ENCODE measurements around the gene LYRM4. TPM values are rescaled to one million over a fixed set of nuclear protein-coding genes. Genes with fewer than 3 reads are reported as not detected.

Gene LYRM4
- total RNA-seq, 2 experiments from 2014 or later: 44.3 to 45.7 TPM

DNA sequence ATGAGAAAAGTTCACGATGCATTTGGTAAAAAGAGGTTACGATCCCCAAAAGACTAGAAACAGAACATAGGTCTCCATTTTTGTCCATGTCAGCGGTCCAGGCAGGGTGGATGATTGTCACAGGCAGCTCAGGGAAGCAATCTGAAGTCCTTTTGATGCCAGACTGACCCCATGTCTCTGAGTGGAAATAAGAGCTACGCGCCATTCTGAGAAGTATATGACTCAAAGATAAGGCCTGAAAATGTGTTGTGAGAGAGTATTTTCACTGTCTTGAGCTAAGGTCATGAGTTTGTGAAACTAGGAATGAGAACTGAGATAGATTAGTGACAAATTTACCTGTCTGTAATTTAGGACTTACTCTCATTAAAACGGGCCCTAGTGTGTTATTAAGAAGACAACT lies 69.5 kb downstream of the LYRM4 start:
- Mint-ChIP-seq H3K27me3 (no peaks in the 10 kb centered on the region), H3K36me3 (peaks cover 5% of the 10 kb centered on the region)

DNA sequence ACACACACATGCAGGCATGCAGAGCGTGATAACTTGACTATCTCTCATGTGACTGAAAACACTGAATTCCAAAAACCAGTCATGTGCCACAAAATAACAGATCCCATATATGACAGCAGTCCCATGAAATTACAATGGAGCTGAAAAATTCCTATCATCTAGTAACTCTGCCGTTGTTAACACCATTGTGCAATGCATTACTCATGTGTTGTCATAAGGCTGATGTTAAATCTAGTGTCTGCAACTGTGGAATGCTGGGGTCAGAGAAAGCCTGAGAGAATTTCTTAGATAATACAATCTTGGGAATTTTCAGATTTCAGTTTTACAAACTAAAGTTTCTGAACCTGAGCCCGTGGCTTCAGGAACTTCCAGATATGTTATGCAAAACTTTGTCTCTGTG lies 70.2 kb downstream of the LYRM4 start:
- no peaks in the 10 kb centered on the region for H3K9me3 Mint-ChIP-seq
- peaks cover 2% of the 10 kb centered on the region for H3K36me3 Mint-ChIP-seq
- no peak for DNase-seq
- no peaks in the 10 kb centered on the region for H3K27me3 Mint-ChIP-seq
- H3K4me1 Mint-ChIP-seq: no peaks in the 10 kb centered on the region
- no peak overlapping the region for H3K27ac Mint-ChIP-seq
- H3K4me3 Mint-ChIP-seq: no peak overlapping the region

More for the DNA sequence above, 69.5 kb downstream of the LYRM4 start:
- Mint-ChIP-seq H3K4me3 (no peak overlapping the region), H3K4me1 (peaks cover 2% of the 10 kb centered on the region), H3K27ac (no peak overlapping the region), H3K9me3 (no peaks in the 10 kb centered on the region)
- no peak for DNase-seq

DNA sequence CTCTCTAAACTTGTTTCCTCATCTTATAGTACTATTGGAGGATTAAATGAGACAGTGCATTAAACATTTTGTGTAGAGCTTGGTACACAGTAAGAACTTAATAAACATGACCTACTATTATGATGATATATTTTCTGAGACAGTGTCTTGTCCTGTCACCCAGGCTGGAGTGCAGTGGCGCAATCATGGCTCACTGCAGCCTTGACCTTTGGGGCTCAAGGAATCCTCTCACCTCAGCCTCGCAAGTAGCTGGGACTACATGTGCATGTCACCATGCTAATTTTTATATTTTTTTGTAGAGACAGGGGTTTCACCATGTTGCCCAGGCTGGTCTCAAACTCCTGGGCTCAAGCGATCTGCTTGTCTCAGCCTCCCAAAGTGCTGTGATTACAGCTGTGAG lies 72.1 kb downstream of the LYRM4 start:
- Mint-ChIP-seq H3K4me3 (no peak overlapping the region), H3K4me1 (peaks cover 4% of the 10 kb centered on the region), H3K9me3 (no peaks in the 10 kb centered on the region), H3K27me3 (no peaks in the 10 kb centered on the region), H3K27ac (no peak overlapping the region), H3K36me3 (peaks cover 7% of the 10 kb centered on the region)
- DNase-seq: no peak

DNA sequence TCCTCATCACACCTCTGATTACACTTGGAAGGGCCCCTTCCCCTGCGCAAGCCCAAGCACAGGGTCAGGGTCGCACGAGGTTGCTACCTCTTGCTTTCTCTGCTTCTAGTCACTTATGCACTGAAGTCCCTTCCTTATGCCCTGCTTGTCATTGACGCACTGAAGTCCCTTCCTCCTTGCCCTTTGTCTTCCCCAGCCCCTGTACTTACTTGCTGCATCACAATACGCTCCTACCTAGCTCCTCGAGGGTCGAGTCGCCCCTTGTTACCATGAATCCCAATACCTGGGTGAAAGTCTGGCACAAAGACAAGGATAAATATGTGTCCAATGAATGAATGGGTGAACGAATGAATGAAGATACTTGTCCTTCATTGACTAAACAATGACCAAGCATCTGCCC lies 75.9 kb downstream of the LYRM4 start:
- Mint-ChIP-seq H3K27me3 (no peaks in the 10 kb centered on the region), H3K4me1 (peaks cover 4% of the 10 kb centered on the region), H3K4me3 (no peak overlapping the region), H3K9me3 (no peaks in the 10 kb centered on the region), H3K36me3 (peaks cover 13% of the 10 kb centered on the region), H3K27ac (no peak overlapping the region)
- DNase-seq: no peak

DNA sequence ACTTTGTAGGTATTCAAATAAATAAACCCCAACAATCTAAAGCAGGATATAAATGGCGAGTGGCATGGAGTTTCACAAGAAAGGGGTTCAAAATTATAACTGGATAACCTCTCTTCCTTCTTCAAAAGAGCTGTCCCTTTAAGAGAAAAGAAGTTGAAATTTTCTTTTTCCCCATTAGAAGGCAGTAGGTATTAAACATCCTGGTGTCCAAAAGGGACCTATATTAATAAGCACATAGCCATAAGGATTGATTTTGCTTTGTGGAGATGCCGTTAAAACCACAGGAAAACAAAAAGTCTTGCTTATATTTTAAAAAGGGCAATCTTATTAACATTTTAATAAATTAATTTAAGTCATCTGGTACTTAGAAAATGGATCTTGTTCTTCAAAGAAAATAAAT lies 76.5 kb downstream of the LYRM4 start:
- Mint-ChIP-seq H3K4me3 (no peak overlapping the region), H3K27ac (no peak overlapping the region), H3K4me1 (peaks cover 8% of the 10 kb centered on the region), H3K9me3 (no peaks in the 10 kb centered on the region), H3K27me3 (no peaks in the 10 kb centered on the region), H3K36me3 (peaks cover 13% of the 10 kb centered on the region)
- no peak for DNase-seq

DNA sequence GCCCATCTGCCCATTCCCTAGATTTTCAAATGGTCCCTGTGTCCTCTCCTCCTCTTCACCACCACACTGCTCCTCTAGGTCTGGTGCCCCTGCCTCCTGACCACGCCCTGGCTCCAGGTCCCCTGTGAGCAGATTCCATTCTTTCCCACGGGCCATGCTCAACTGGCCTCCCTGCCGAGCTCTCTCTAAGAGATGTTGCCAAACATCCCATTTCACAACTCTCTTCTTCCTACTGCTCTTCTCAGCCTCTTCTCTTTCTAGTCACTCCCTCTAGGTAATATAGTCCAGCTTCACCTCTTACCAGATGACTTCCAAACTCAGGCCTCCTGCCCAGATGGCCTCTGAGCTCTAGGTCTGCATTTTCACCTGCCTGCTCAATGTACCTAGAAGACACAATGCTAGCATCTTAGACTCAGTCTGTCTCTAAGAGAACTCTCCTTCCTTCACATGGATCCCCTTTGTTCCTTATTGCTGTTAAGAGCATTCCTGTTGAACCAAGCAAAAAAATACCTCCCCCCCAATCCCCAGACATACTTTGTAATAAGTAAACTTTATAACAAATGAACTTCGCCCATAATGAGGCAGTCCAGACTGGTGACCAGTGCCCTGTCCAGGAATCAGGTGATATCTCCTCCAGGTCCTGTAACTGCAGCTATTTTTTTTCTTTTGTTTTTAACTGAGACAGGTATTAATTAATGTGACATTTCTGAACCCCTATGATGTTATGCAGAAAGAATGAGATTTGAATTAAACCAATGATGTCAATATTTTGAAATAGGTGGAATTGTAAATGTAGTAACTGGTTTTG lies 79.0 kb downstream of the LYRM4 start:
- Mint-ChIP-seq H3K27me3 (no peaks in the 10 kb centered on the region), H3K36me3 (peaks cover 13% of the 10 kb centered on the region), H3K4me3 (no peak overlapping the region), H3K27ac (no peak overlapping the region), H3K4me1 (peaks cover 24% of the 10 kb centered on the region), H3K9me3 (no peaks in the 10 kb centered on the region)
- DNase-seq: no peak

DNA sequence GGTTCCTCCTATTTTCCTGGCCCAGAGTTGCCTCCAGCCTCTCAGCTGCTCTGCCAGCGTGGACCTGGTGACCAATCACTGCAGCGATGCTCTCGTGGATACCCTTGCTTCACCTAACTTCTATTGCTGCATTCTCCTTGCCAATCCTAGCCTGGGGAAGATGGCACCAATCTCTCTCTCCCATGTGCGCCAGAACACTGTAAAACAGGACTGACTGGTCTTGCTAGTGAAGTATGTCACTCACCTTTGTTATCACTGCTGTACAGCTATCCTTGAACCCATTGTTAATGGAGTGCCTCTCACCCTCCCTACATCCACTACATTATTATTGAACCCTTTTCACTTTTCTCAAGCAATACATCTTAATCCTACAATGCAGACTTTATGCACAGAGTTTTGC lies 80.1 kb downstream of the LYRM4 start:
- Mint-ChIP-seq H3K4me3 (no peak overlapping the region), H3K36me3 (peaks cover 14% of the 10 kb centered on the region), H3K9me3 (peaks cover 2% of the 10 kb centered on the region), H3K27ac (no peak overlapping the region), H3K27me3 (no peaks in the 10 kb centered on the region), H3K4me1 (peaks cover 34% of the 10 kb centered on the region)
- DNase-seq: no peak

DNA sequence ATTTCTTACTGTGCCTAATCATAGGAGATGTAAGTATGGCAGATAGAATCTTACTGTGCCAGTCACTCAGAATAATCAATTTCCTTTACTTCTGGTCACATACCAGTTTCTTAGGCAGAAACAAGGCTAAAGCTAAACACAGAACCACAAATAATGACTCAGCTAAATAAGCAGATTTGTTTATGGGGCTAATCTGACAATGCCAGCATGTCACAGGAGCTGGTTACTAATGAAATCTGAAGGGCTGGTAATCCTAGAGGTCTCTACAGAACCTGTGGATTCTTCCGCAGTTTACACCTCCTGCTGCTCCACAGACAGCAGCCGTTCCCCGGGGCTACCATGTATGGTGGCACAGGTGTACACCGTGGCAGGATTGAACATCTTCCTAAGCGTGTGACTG lies 80.8 kb downstream of the LYRM4 start:
- H3K4me3 Mint-ChIP-seq: no peak overlapping the region
- no peaks in the 10 kb centered on the region for H3K27me3 Mint-ChIP-seq
- peaks cover 38% of the 10 kb centered on the region for H3K4me1 Mint-ChIP-seq
- peaks cover 12% of the 10 kb centered on the region for H3K36me3 Mint-ChIP-seq
- H3K9me3 Mint-ChIP-seq: peaks cover 2% of the 10 kb centered on the region
- no peak for DNase-seq
- H3K27ac Mint-ChIP-seq: no peak overlapping the region

DNA sequence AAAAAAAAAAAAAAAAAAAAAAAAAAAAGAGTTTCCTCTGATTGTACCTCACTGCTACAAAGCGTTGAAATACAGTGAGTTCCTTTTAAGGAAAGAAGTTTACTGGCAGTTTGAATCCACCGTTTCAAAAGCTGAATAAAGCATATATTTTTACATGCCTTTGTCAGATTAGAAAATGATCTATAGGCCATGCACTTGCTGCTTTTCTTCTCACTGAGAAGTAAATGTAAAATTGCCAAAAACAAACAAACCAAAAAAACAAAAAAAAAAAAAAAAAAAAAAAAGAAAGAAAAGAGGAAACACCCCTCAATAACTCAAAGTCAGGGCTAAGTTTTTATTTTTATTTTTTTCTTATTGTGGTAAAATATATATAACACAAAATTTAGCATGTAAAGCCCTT lies 81.9 kb downstream of the LYRM4 start:
- Mint-ChIP-seq H3K27ac (no peak overlapping the region), H3K36me3 (peaks cover 11% of the 10 kb centered on the region), H3K4me3 (no peak overlapping the region), H3K27me3 (no peaks in the 10 kb centered on the region), H3K4me1 (peaks cover 47% of the 10 kb centered on the region), H3K9me3 (peaks cover 2% of the 10 kb centered on the region)
- DNase-seq: no peak

DNA sequence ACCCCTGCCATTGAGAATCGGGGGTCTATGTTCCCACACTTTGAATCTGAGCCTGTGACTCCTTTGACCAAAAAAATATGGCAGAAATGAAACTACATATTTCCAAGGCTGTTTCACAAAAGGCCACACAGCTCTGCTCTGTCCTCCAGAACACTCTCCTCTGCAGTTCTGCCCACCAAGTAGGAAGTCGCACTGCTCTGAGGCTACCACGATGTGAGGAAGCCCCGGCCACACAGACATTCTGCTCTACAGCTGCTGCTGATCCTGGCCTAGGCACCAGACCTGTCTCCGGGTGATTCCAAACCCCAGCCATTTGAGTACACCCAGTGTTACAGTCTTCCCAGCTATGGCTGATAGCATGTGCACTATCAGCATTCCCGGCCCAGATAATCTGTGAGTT lies 85.1 kb downstream of the LYRM4 start:
- no peak overlapping the region for H3K4me3 Mint-ChIP-seq

DNA sequence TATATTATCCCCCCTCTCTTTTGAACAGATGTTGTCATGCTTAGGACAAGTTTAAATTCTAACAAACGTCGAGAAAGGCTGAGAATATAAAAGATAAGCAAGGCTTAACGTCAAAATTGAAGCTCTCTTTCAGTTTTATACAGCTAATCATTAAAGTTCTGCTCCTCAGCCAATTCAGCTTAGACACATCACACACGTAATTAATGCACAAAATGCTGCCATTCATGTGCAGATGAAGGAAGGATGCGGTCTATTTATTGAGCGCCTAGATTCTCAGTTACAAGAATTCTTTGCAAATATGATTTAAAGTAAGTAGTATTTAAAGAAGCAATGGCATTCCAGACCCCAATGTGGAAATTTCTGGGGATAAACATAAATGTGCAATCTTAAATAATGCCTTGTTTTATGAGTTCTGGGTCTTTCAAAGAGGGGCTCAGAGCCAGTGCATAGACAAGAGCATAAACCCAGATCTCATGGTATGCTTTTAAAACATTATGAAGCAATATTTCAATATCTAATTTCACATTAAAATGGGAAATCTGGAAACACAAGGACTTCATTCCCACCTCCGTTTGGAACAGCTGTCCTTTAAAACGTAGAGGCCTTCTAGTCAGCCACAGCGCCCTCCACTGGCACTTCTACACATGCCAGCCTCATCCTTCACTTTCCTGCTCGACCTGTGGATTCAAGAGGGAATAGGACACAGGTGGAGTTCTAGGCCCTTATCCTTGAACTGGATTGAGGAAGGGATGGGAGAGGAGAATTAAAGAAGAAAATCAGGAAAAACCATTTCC lies 85.8 kb downstream of the LYRM4 start:
- no peak for DNase-seq
- Mint-ChIP-seq H3K27me3 (no peaks in the 10 kb centered on the region), H3K4me1 (peaks cover 57% of the 10 kb centered on the region), H3K36me3 (peaks cover 5% of the 10 kb centered on the region), H3K4me3 (peak overlapping the region; percentile 54), H3K9me3 (peaks cover 2% of the 10 kb centered on the region), H3K27ac (peak overlapping the region; percentile 86)

More for the DNA sequence above, 85.1 kb downstream of the LYRM4 start:
- H3K4me1 Mint-ChIP-seq: peaks cover 57% of the 10 kb centered on the region
- H3K27me3 Mint-ChIP-seq: no peaks in the 10 kb centered on the region
- H3K36me3 Mint-ChIP-seq: peaks cover 7% of the 10 kb centered on the region
- no peak for DNase-seq
- peak overlapping the region; percentile 86 for H3K27ac Mint-ChIP-seq
- H3K9me3 Mint-ChIP-seq: peaks cover 2% of the 10 kb centered on the region

DNA sequence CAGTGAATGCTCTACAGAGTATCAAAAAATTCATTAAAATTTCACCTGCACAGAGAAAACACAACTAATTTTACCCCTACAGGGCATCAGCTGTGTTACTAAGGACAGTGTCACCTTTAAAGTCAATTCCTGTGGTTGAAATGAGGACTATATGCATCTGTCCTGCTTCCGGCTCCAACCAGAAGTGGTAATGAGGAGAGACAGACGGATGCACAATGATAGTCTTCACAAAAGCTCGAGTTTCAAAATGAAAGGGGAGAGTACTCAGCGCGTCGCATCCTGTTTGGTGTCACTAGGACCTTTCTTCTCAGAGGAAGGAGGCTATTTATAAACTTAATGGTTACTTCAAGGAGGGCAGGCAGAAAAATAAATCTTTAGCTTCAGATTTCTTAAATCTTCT lies 86.5 kb downstream of the LYRM4 start:
- H3K27ac Mint-ChIP-seq: peak overlapping the region; percentile 75
- peaks cover 2% of the 10 kb centered on the region for H3K9me3 Mint-ChIP-seq
- H3K4me3 Mint-ChIP-seq: peak overlapping the region; percentile 54
- H3K36me3 Mint-ChIP-seq: peaks cover 5% of the 10 kb centered on the region
- DNase-seq: peak; percentile 41
- H3K27me3 Mint-ChIP-seq: no peaks in the 10 kb centered on the region
- peaks cover 54% of the 10 kb centered on the region for H3K4me1 Mint-ChIP-seq

DNA sequence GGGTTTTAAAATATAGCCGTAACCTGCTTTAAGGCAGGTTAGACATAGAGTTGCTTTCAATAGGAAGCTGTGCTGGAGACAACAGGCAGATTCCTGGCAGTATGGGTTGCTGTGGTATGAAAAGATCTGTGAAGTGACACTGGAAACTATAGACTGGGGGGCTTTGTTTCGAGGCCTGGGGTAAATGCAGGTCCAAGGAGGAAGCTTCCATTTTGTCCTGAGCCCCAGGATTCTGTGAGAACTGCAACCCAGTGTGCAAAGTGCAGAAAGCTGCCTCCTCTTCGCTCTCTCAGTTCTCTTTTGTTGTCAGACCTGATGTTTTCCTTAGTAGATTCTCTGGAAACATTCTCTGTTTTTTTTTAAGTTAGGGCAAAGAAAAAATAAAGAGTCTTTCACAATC lies 86.9 kb downstream of the LYRM4 start:
- Mint-ChIP-seq H3K9me3 (peaks cover 2% of the 10 kb centered on the region), H3K27me3 (no peaks in the 10 kb centered on the region), H3K27ac (peak overlapping the region; percentile 75), H3K4me3 (peak overlapping the region; percentile 54), H3K4me1 (peaks cover 51% of the 10 kb centered on the region), H3K36me3 (peaks cover 5% of the 10 kb centered on the region)
- DNase-seq: no peak

DNA sequence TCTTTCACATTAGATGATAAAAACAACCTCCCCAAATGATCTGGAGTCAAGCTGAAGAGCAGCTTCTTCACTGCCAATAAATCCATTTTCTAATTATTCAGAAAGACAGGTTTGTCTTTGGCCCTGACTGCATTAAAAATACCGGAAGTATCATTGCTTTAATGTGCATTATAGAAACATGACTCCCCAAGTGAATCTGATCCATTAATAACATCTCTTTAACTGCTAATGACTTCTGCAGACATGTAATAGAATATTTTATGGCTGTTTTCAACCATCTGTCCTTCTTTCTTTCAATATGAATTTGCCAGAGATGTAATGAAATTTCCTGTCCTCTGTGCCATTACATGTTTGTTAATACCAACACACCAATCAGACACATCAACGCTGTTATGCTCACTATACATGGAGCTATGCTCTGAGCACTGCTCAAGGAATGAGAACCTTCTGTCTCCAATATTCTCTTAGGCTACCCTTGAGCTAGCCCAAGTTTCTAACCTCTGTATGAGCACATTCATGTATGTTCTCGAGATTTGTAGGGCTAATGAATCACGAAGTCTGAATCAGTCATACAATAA lies 87.8 kb downstream of the LYRM4 start:
- Mint-ChIP-seq H3K4me3 (no peak overlapping the region), H3K9me3 (peaks cover 2% of the 10 kb centered on the region), H3K36me3 (peaks cover 5% of the 10 kb centered on the region), H3K4me1 (peaks cover 48% of the 10 kb centered on the region), H3K27me3 (no peaks in the 10 kb centered on the region), H3K27ac (no peak overlapping the region)
- no peak for DNase-seq

DNA sequence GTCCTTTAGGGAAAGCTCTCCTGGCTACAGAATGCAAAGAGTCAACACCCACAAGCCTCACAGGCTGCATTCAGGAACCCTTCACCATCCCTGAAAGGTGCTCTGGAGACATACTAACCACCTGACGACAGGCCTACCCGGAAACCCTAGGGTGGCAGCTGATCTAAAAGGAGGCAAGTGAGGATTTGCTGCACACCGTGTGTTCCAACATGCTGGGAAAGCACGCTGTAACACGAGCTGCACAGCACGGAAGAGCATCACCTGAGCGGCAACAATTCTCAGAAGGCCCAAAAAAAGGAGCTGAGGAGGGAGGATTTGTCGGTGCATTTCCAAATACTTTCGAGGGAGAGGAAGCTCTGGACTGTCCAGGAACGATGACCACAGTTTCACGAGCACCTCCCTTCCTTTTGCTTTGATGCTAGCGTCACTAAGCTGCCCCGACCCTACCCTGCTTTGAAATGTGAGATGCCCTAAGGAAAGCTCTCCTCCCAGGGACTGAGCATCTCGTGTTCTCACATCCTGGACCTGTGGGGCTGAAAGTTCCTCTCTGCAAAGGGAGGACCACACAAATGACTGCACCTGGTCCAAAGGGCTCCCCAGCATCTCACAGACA lies 88.6 kb downstream of the LYRM4 start:
- Mint-ChIP-seq H3K4me1 (peaks cover 40% of the 10 kb centered on the region), H3K4me3 (no peak overlapping the region), H3K27ac (no peak overlapping the region), H3K9me3 (peaks cover 2% of the 10 kb centered on the region), H3K27me3 (no peaks in the 10 kb centered on the region), H3K36me3 (peaks cover 5% of the 10 kb centered on the region)
- DNase-seq: no peak
